Measurements from ENCODE around the gene TBC1D4. TPM values are rescaled to one million over a fixed set of nuclear protein-coding genes. Genes with fewer than 3 reads are reported as not detected.
"Not testable (repeated sequence)": the region's sequence is repeated elsewhere in the genome, so short reads cannot be mapped to it uniquely, and the experiment has no call there.

Gene TBC1D4
- polyA plus RNA-seq, 1 donor from 2014 or later = 3.9 TPM

- Histone ChIP-seq H3K27ac (ENCODE audit: low read length) (no peak overlapping the region), H3K4me2 (ENCODE audit: low read length) (no peak overlapping the region), H3K36me3 (ENCODE audit: insufficient read depth, low read length) (no peaks in the 10 kb centered on the region)
Observed at GRCh38 chr13:75285310-75285709, 196.7 kb downstream of the TBC1D4 start.

GRCh38 chr13:75279834-75280369 is 202.1 kb downstream of the TBC1D4 start:
- H3K9ac ChIP-seq (ENCODE audit: low read length) = no peak overlapping the region
- H3K9me3 ChIP-seq (ENCODE audit: low read length) = peaks cover 13% of the 10 kb centered on the region
- no peak overlapping the region for H3K27ac ChIP-seq (ENCODE audit: low read length)
- no peaks in the 10 kb centered on the region for H3F3A ChIP-seq (ENCODE audit: insufficient read depth, low read length, poor library complexity, severe bottlenecking)
- no peaks in the 10 kb centered on the region for H3K9me2 ChIP-seq (ENCODE audit: insufficient read depth, low read length)
- no peak overlapping the region for H2AFZ ChIP-seq (ENCODE audit: low read depth, low read length)
- no peak overlapping the region for H3K4me2 ChIP-seq (ENCODE audit: low read length)
- no peaks in the 10 kb centered on the region for H4K20me1 ChIP-seq (ENCODE audit: insufficient read depth)
- no peaks in the 10 kb centered on the region for H3K27me3 ChIP-seq (ENCODE audit: insufficient read depth, low read depth, low read length)
- H3K79me2 ChIP-seq (replicated peaks; ENCODE audit: insufficient read depth, low read length) = no peaks in the 10 kb centered on the region
- no peak overlapping the region for H3K4me3 ChIP-seq (ENCODE audit: low read length)
- TF ChIP-seq POLR2AphosphoS5 (IDR thresholded peaks at IDR 0.05) = no peak
- no peak for TF ChIP-seq EZH2 (IDR thresholded peaks at IDR 0.05; ENCODE audit: borderline replicate concordance, insufficient read depth, low read length, poor library complexity, severe bottlenecking)
- no peak for TF ChIP-seq REST (IDR thresholded peaks at IDR 0.05; ENCODE audit: borderline replicate concordance)
- TF ChIP-seq CTCF (IDR thresholded peaks at IDR 0.05; ENCODE audit: poor library complexity, severe bottlenecking) = no peak
- no peak for TF ChIP-seq TAF1 (IDR thresholded peaks at IDR 0.05; ENCODE audit: low read depth)
- no peak for TF ChIP-seq SMC3 (conservative IDR thresholded peaks at IDR 0.05; ENCODE audit: poor library complexity)
- H3K36me3 ChIP-seq (ENCODE audit: insufficient read depth, low read length) = no peaks in the 10 kb centered on the region

More at GRCh38 chr13:75285310-75285709, 196.7 kb downstream of the TBC1D4 start:
- Histone ChIP-seq H3F3A (ENCODE audit: insufficient read depth, low read length, poor library complexity, severe bottlenecking) (no peaks in the 10 kb centered on the region), H3K79me2 (replicated peaks; ENCODE audit: insufficient read depth, low read length) (no peaks in the 10 kb centered on the region), H3K4me3 (ENCODE audit: low read length) (no peak overlapping the region), H3K9ac (ENCODE audit: low read length) (no peak overlapping the region), H2AFZ (ENCODE audit: low read depth, low read length) (no peak overlapping the region), H4K20me1 (ENCODE audit: insufficient read depth) (no peaks in the 10 kb centered on the region), H3K9me3 (ENCODE audit: low read length) (peaks cover 6% of the 10 kb centered on the region), H3K27me3 (ENCODE audit: insufficient read depth, low read depth, low read length) (no peaks in the 10 kb centered on the region), H3K9me2 (ENCODE audit: insufficient read depth, low read length) (no peaks in the 10 kb centered on the region)
- TF ChIP-seq REST (IDR thresholded peaks at IDR 0.05; ENCODE audit: borderline replicate concordance) (no peak), POLR2AphosphoS5 (IDR thresholded peaks at IDR 0.05) (no peak), MXI1 (conservative IDR thresholded peaks at IDR 0.05; ENCODE audit: poor library complexity, severe bottlenecking) (no peak), SMC3 (conservative IDR thresholded peaks at IDR 0.05; ENCODE audit: poor library complexity) (no peak), TAF1 (IDR thresholded peaks at IDR 0.05; ENCODE audit: low read depth) (no peak), RAD21 (conservative IDR thresholded peaks at IDR 0.05) (no peak), EZH2 (IDR thresholded peaks at IDR 0.05; ENCODE audit: borderline replicate concordance, insufficient read depth, low read length, poor library complexity, severe bottlenecking) (no peak), CTCF (IDR thresholded peaks at IDR 0.05; ENCODE audit: poor library complexity, severe bottlenecking) (no peak)

- H2AFZ ChIP-seq (ENCODE audit: low read depth, low read length); H3K4me2 ChIP-seq (ENCODE audit: low read length); H3K9me2 ChIP-seq (ENCODE audit: insufficient read depth, low read length); H4K20me1 ChIP-seq (ENCODE audit: insufficient read depth); H3K9ac ChIP-seq (ENCODE audit: low read length); H3K27me3 ChIP-seq (ENCODE audit: insufficient read depth, low read depth, low read length); H3K4me3 ChIP-seq (ENCODE audit: low read length); H3K36me3 ChIP-seq (ENCODE audit: insufficient read depth, low read length); H3K9me3 ChIP-seq (ENCODE audit: low read length); H3K79me2 ChIP-seq (replicated peaks; ENCODE audit: insufficient read depth, low read length); H3K27ac ChIP-seq (ENCODE audit: low read length); H3F3A ChIP-seq (ENCODE audit: insufficient read depth, low read length, poor library complexity, severe bottlenecking): not testable (repeated sequence)
Observed at GRCh38 chr13:75273695-75274094, 208.3 kb downstream of the TBC1D4 start.
